HG03378 (cell line): ENCODE measurements around the gene C1QB.
"Not testable (repeated sequence)": the region's sequence is repeated elsewhere in the genome, so short reads cannot be mapped to it uniquely, and the experiment has no call there.

ENCODE experiments used
- ATAC-seq: cut with Tn5 transposase; IDR thresholded peaks from one replicate; pipeline ENCODE4 v1.9.1; 2021; ENCODE audit warnings: mild to moderate bottlenecking, moderate library complexity; ENCODE audit not compliant: unreplicated experiment

C1QB gene

GRCh38 chr1:22662318-22662717 is 9.3 kb downstream of the C1QB start:
- ATAC-seq: no peak

- no peak for ATAC-seq
Measured at GRCh38 chr1:22662986-22663408, 10.0 kb downstream of the C1QB start.

- ATAC-seq: no peak
Measured at GRCh38 chr1:22665752-22666151, 12.7 kb downstream of the C1QB start.

GRCh38 chr1:22666412-22666811 is 13.4 kb downstream of the C1QB start:
- no peak for ATAC-seq

- ATAC-seq: not testable (repeated sequence)
Measured at GRCh38 chr1:22668840-22669239, 15.8 kb downstream of the C1QB start.

- no peak for ATAC-seq
Measured at GRCh38 chr1:22670352-22670975, 17.4 kb downstream of the C1QB start.

- no peak for ATAC-seq
Measured at GRCh38 chr1:22671999-22672398, 19.0 kb downstream of the C1QB start.

GRCh38 chr1:22673486-22674409 is 20.7 kb downstream of the C1QB start:
- ATAC-seq: no peak

GRCh38 chr1:22674410-22674749 is 21.3 kb downstream of the C1QB start:
- no peak for ATAC-seq

- not testable (repeated sequence) for ATAC-seq
Measured at GRCh38 chr1:22676151-22676550, 23.1 kb downstream of the C1QB start.

GRCh38 chr1:22676916-22677583 is 24.0 kb downstream of the C1QB start:
- ATAC-seq: no peak

- ATAC-seq: no peak
Measured at GRCh38 chr1:22677931-22678896, 25.2 kb downstream of the C1QB start.

GRCh38 chr1:22680726-22681125 is 27.7 kb downstream of the C1QB start:
- no peak for ATAC-seq

- ATAC-seq: no peak
Measured at GRCh38 chr1:22681556-22682276, 28.7 kb downstream of the C1QB start.

GRCh38 chr1:22683547-22683946 is 30.5 kb downstream of the C1QB start:
- ATAC-seq: no peak

GRCh38 chr1:22685591-22686059 is 32.6 kb downstream of the C1QB start:
- no peak for ATAC-seq

GRCh38 chr1:22687191-22687590 is 34.2 kb downstream of the C1QB start:
- no peak for ATAC-seq

GRCh38 chr1:22688466-22688865 is 35.4 kb downstream of the C1QB start:
- no peak for ATAC-seq

- ATAC-seq: no peak
Measured at GRCh38 chr1:22689505-22689904, 36.5 kb downstream of the C1QB start.
